ENCODE data around the gene SGSM2. TPM values are rescaled to one million over a fixed set of nuclear protein-coding genes. Genes with fewer than 3 reads are reported as not detected.

SGSM2 gene
- polyA plus RNA-seq, 1 donor (not counting 4 experiments of a cell fraction or from before 2014, with no cell fraction given) = 16.4 TPM

DNA sequence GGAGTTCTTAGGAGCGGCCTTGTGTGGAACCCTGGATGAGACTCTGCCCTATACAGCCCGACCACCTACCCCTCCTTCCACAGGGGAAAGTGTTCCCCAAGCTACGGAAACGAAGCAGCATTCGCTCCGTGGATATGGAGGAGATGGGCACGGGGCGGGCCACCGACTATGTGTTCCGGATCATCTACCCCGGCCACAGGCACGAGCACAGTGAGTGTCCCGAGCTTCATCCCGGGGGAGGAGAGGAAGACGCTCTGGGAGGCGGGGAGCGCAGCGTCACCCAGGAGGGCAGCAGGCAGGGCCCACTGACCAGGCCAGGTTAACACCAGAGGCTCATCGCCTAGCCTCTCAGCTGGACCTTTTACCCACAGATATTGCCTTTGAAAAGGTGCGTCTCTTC, 27.8 kb downstream of the SGSM2 start:
- FAIRE-seq = no peak
- H3K36me3 ChIP-seq (ENCODE audit: control insufficient read depth in 2 of 2, extremely low read depth in 1 of 2, insufficient read depth in 2 of 2, low read length in 2 of 2) = peaks cover 5 to 12% of the 10 kb centered on the region in 2 experiments

DNA sequence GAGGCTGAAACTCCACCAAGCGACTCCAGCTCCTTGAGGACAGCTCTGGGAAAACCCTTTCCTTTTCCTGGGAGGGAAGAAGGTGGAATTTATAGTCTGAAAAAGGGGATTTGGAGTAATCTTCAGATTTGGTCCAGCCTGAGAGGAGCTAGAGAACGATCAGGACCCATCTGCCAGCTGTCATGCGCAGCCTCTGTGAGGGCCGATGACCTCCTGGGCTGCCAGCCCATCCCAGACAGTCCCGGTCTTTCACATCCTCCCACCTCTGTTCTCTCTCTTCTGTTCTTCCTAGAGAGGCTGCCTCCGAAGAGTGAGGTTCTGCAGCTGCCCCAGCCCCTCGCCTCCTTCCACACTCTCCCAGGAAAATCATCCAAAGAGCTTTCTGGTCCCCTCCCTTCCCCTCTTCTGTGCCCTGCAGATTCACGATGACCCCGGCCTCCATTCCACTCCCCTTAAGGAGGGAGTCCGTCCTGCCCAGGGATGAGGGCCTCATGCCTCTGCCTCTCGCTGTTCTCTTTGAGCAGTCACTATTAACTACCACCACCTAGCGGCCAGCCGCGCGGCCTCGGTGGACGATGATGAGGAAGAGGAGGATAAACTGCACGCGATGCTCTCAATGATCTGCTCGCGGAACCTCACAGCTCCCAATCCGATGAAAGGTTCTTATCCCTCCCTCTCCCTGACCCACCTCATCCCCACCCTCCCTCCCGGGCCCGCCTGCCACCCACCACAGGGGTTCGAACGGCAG, 29.6 kb downstream of the SGSM2 start:
- no peak for FAIRE-seq
- Histone ChIP-seq H3K4me2 (ENCODE audit: control insufficient read depth, extremely low read depth, insufficient read depth, low read depth, low read length) (no peak overlapping the region), H3K79me2 (ENCODE audit: control insufficient read depth, insufficient read depth, low read length) (no peaks in the 10 kb centered on the region), H3K4me1 (ENCODE audit: control insufficient read depth, extremely low read depth, insufficient read depth, low read length) (no peaks in the 10 kb centered on the region), H3K9ac (ENCODE audit: control insufficient read depth, extremely low read depth, insufficient read depth, low read length) (no peak overlapping the region), H3K4me3 (ENCODE audit: control insufficient read depth in 2 of 3, extremely low read depth in 1 of 3, insufficient read depth in 2 of 3, low read depth in 1 of 3, low read length in 3 of 3) (no peak overlapping the region), H3K9me3 (ENCODE audit: control insufficient read depth, low read depth, low read length) (no peaks in the 10 kb centered on the region), H3K27me3 (ENCODE audit: control insufficient read depth, extremely low read depth, insufficient read depth, low read length) (no peaks in the 10 kb centered on the region), H4K20me1 (ENCODE audit: control insufficient read depth, extremely low read depth, insufficient read depth, low read length) (peaks cover 2% of the 10 kb centered on the region), H3K27ac (ENCODE audit: control insufficient read depth, insufficient read depth, low read length) (no peak overlapping the region), H2AFZ (ENCODE audit: control insufficient read depth, low read length) (no peak overlapping the region), H3K9me1 (ENCODE audit: control insufficient read depth, extremely low read depth, insufficient read depth, low read length) (no peaks in the 10 kb centered on the region), H3K36me3 (ENCODE audit: control insufficient read depth in 2 of 2, extremely low read depth in 1 of 2, insufficient read depth in 2 of 2, low read length in 2 of 2) (peaks cover 5 to 14% of the 10 kb centered on the region in 2 experiments)
- TF ChIP-seq EZH2 (IDR thresholded peaks at IDR 0.05; ENCODE audit: low read length) = no peak
- TF ChIP-seq, protein P1, sequence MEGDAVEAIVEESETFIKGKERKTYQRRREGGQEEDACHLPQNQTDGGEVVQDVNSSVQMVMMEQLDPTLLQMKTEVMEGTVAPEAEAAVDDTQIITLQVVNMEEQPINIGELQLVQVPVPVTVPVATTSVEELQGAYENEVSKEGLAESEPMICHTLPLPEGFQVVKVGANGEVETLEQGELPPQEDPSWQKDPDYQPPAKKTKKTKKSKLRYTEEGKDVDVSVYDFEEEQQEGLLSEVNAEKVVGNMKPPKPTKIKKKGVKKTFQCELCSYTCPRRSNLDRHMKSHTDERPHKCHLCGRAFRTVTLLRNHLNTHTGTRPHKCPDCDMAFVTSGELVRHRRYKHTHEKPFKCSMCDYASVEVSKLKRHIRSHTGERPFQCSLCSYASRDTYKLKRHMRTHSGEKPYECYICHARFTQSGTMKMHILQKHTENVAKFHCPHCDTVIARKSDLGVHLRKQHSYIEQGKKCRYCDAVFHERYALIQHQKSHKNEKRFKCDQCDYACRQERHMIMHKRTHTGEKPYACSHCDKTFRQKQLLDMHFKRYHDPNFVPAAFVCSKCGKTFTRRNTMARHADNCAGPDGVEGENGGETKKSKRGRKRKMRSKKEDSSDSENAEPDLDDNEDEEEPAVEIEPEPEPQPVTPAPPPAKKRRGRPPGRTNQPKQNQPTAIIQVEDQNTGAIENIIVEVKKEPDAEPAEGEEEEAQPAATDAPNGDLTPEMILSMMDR (optimal IDR thresholded peaks at IDR 0.05 in 1 of 3, IDR thresholded peaks at IDR 0.05 in 1 of 3, conservative IDR thresholded peaks at IDR 0.05 in 1 of 3; ENCODE audit: extremely low read depth in 1 of 3, insufficient read depth in 2 of 3, low read length in 3 of 3) = no peak
- dilution Hi-C loops (cut with MboI; ENCODE audit: extremely low pct_ligation_motif_present, low sequenced_read_pairs) = no loop called here
- no peak for DNase-seq (ENCODE audit: low read depth, low spot score)

More for the DNA sequence above, 27.8 kb downstream of the SGSM2 start:
- H3K27me3 ChIP-seq (ENCODE audit: control insufficient read depth, extremely low read depth, insufficient read depth, low read length) = no peaks in the 10 kb centered on the region
- H3K9me1 ChIP-seq (ENCODE audit: control insufficient read depth, extremely low read depth, insufficient read depth, low read length) = no peaks in the 10 kb centered on the region
- DNase-seq (ENCODE audit: low read depth, low spot score) = no peak
- H3K4me1 ChIP-seq (ENCODE audit: control insufficient read depth, extremely low read depth, insufficient read depth, low read length) = peaks cover 4% of the 10 kb centered on the region
- TF ChIP-seq EZH2 (IDR thresholded peaks at IDR 0.05; ENCODE audit: low read length) = no peak
- TF ChIP-seq, protein P1 (optimal IDR thresholded peaks at IDR 0.05 in 1 of 3, IDR thresholded peaks at IDR 0.05 in 1 of 3, conservative IDR thresholded peaks at IDR 0.05 in 1 of 3; ENCODE audit: extremely low read depth in 1 of 3, insufficient read depth in 2 of 3, low read length in 3 of 3) = no peak
- no peaks in the 10 kb centered on the region for H4K20me1 ChIP-seq (ENCODE audit: control insufficient read depth, extremely low read depth, insufficient read depth, low read length)
- H3K9me3 ChIP-seq (ENCODE audit: control insufficient read depth, low read depth, low read length) = no peaks in the 10 kb centered on the region
- dilution Hi-C loops (cut with MboI; ENCODE audit: extremely low pct_ligation_motif_present, low sequenced_read_pairs) = no loop called here
- no peak overlapping the region for H3K9ac ChIP-seq (ENCODE audit: control insufficient read depth, extremely low read depth, insufficient read depth, low read length)
- no peaks in the 10 kb centered on the region for H3K79me2 ChIP-seq (ENCODE audit: control insufficient read depth, insufficient read depth, low read length)
- no peak overlapping the region for H2AFZ ChIP-seq (ENCODE audit: control insufficient read depth, low read length)
- H3K4me3 ChIP-seq (ENCODE audit: control insufficient read depth in 2 of 3, extremely low read depth in 1 of 3, insufficient read depth in 2 of 3, low read depth in 1 of 3, low read length in 3 of 3) = no peak overlapping the region
- no peak overlapping the region for H3K4me2 ChIP-seq (ENCODE audit: control insufficient read depth, extremely low read depth, insufficient read depth, low read depth, low read length)
- no peak overlapping the region for H3K27ac ChIP-seq (ENCODE audit: control insufficient read depth, insufficient read depth, low read length)

Measured in keratinocyte (primary cell).